Measurements from ENCODE around the gene TBX1.

The TBX1 gene

DNA sequence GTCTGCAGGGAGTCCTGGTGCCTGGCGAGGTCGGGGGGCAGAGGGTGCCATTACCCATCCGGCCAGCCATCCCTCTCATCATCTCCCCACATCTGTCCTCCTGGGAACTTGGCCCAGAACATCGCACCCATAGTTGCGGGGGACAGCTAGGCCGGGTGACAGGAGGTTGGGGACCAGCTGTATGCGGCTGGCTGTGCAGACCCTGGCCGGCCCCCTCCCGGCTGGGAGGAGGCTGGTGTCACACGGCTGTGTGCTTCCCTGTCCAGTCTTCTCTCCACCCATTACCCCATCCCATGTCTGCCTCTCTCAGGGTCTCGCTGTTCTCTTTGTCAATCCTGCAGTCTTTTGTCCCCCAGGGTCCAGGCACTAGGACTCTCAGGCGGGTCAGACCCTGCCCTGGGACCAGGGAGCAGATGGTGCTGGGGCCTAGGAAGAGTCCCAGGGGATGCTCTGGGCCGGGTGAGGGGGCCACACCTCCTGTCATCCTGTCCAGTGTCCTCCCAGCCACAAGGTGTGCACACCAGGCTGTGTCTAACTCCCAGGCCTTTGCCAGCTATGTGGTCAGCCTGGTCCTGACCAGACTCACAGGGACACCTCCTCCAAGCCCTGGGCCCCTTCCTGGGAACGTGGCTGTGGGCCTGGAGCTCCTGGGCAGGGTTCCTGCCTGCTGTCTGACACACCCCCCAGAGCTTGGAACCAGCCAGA, 6.4 kb upstream of the TBX1 start:
- no peak for DNase-seq
- H3K4me3 ChIP-seq (ENCODE audit: low read depth, low read length): no peak overlapping the region
- TF ChIP-seq, protein P1, sequence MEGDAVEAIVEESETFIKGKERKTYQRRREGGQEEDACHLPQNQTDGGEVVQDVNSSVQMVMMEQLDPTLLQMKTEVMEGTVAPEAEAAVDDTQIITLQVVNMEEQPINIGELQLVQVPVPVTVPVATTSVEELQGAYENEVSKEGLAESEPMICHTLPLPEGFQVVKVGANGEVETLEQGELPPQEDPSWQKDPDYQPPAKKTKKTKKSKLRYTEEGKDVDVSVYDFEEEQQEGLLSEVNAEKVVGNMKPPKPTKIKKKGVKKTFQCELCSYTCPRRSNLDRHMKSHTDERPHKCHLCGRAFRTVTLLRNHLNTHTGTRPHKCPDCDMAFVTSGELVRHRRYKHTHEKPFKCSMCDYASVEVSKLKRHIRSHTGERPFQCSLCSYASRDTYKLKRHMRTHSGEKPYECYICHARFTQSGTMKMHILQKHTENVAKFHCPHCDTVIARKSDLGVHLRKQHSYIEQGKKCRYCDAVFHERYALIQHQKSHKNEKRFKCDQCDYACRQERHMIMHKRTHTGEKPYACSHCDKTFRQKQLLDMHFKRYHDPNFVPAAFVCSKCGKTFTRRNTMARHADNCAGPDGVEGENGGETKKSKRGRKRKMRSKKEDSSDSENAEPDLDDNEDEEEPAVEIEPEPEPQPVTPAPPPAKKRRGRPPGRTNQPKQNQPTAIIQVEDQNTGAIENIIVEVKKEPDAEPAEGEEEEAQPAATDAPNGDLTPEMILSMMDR (IDR thresholded peaks at IDR 0.05; ENCODE audit: low read depth, low read length): no peak
- H3K4me1 ChIP-seq: no peaks in the 10 kb centered on the region
- peaks cover 59% of the 10 kb centered on the region for H3K27me3 ChIP-seq
- H3K36me3 ChIP-seq: no peaks in the 10 kb centered on the region
- H3K9me3 ChIP-seq: no peaks in the 10 kb centered on the region

DNA sequence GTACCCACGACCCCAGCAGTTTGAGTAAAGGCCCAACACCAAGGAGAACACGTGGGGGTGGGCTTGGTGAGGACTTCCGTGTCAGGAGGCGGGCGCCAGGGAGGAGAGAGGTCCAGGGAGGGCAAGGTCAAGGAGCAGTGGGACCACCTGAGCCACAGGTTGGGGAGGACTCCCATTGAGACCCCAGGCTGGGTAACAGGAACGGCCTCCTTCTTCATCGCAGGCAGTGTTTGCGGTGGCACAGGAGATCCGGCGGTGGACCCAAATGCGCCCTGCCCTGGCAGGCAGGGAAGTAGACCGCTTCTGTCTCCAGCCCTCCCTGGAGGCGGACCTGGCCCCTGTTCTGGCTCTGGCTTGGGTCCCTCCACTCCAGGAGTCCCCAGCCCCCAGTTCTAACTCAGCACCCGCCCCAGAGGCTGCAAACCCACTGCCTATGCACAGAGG, 5.9 kb upstream of the TBX1 start:
- peaks cover 64% of the 10 kb centered on the region for H3K27me3 ChIP-seq
- no peak for DNase-seq
- no peak overlapping the region for H3K4me3 ChIP-seq (ENCODE audit: low read depth, low read length)
- no peaks in the 10 kb centered on the region for H3K36me3 ChIP-seq
- H3K9me3 ChIP-seq: no peaks in the 10 kb centered on the region
- TF ChIP-seq, protein P1 (IDR thresholded peaks at IDR 0.05; ENCODE audit: low read depth, low read length): no peak
- H3K4me1 ChIP-seq: no peaks in the 10 kb centered on the region

DNA sequence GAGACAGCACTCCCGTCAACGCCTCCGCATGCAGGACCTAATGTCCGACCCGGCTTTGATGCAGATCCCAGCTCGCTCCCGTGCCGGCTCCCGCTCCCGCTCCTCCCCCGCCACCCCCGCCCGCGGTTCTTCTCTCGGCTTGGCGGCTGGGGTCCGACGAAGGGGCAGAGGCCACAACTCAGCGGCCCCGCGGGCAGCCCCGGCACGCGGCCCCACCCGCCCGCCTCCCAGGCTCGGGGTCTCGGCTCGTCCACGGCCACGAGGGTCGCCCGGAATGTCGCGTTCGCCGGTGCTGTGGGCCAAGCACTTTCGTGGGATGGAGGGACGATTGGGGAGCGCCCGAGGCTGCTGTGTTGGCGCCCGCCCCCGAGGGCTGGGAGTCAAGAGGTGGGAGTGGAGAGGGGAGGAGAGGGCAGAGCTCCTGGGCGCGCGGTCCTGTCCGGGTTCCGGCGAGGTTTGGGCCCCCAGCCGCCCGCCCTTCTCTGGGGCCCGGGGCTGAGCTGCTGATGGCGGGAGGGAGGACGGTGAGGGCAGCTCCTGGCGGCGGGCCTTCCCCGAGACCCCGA, 5.3 kb upstream of the TBX1 start:
- peaks cover 69% of the 10 kb centered on the region for H3K27me3 ChIP-seq
- H3K9me3 ChIP-seq: no peaks in the 10 kb centered on the region
- no peak overlapping the region for H3K4me3 ChIP-seq (ENCODE audit: low read depth, low read length)
- no peak for DNase-seq
- TF ChIP-seq, protein P1 (IDR thresholded peaks at IDR 0.05; ENCODE audit: low read depth, low read length): no peak
- H3K4me1 ChIP-seq: no peaks in the 10 kb centered on the region
- H3K36me3 ChIP-seq: no peaks in the 10 kb centered on the region

DNA sequence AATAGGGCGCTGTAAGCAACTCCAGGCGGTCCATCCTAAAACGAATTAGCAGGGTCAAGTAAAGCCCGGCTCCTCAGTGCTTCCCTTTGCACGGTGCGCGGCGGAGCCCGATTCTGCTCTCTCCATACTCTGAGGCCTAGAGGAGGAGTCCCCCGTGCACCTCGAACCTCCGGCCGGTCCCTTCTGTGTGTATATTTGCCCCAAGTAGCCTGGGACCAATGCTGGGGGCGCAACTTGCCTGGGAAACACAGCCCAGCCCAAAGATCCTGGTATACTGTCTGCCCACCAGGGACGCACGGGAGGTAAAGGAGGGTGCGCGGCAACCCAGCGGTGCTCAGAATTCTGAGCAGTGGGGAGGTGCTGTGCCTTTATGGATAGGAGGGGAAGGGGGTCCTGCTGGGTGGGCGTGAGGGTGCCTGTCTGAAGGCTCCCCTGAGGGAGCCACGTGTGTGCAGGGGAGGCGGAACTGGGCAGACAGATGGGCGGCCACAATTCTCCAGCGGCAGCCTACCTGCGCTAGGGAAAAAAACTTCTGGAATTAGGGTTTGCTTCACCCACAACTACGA, 4.8 kb upstream of the TBX1 start:
- DNase-seq: no peak
- Histone ChIP-seq H3K36me3 (no peaks in the 10 kb centered on the region), H3K27me3 (peaks cover 70% of the 10 kb centered on the region), H3K4me1 (no peaks in the 10 kb centered on the region), H3K9me3 (no peaks in the 10 kb centered on the region), H3K4me3 (ENCODE audit: low read depth, low read length) (no peak overlapping the region)
- TF ChIP-seq, protein P1 (IDR thresholded peaks at IDR 0.05; ENCODE audit: low read depth, low read length): no peak

DNA sequence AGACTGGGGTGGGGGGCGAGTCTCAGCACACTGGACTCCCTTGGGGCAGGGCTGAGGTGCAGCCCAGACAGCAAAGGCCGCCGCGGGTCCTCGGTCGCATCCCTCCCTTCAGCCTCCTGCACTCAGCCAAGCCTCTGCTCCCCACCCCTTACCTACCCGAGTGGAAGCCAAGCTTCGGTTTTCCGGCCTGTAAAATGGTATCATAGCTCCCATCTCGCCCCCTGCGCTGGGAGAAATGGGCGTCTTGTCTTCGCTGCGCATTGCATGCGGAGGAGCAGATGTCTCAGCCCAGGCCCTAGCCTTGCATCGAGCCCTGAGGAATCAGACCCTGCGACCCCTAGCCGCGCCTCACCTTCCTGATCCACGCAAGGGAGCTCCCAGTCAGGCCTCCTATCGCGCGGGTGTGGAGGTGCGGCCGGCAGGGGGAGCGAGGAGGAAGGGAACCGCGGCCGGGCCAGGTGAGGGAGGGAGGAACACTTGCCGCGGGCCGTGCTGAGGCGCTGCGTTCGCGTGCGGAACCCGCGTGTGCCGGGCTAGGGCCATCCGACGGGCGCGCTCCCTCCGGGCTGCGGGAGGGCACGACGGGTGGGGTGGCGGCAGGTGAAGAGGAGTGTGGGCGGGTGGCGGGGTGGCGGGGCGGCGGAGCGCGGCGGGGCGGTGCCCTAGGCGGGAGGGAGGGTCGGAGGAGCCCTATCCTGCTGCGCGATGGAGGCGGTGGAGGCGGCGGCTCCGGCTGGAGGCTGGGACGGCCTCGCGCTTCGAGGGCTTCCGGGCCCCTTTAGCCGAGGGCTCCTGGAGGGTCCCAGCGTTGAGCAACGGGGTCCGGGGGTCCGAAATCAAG, 4.1 kb upstream of the TBX1 start:
- Histone ChIP-seq H3K4me1 (no peaks in the 10 kb centered on the region), H3K4me3 (ENCODE audit: low read depth, low read length) (no peak overlapping the region), H3K27me3 (peaks cover 77% of the 10 kb centered on the region), H3K36me3 (no peaks in the 10 kb centered on the region), H3K9me3 (no peaks in the 10 kb centered on the region)
- DNase-seq: peak; percentile 58
- TF ChIP-seq, protein P1 (IDR thresholded peaks at IDR 0.05; ENCODE audit: low read depth, low read length): peak; percentile 49
